Parathyroid adenoma (tissue), 2 donors: ENCODE data around the gene TPPP3.

Experiments
- H2AFZ ChIP-seq: fragments of 300-600 bp; sonication (generic); one replicate; pipeline ENCODE4 v1.7.0; 2017; ENCODE audit warnings: antibody characterized with exemption, mild to moderate bottlenecking
- H3K27ac ChIP-seq: fragments of 300-600 bp; sonication (generic); one replicate; pipeline ENCODE4 v1.7.0; 2017
- H3K27me3 ChIP-seq: fragments of 300-600 bp; sonication (generic); one replicate; pipeline ENCODE4 v1.7.0; 2017; ENCODE audit warnings: low read length; ENCODE audit not compliant: control insufficient read depth, insufficient read depth
- H3K36me3 ChIP-seq: fragments of 300-600 bp; sonication (generic); one replicate; pipeline ENCODE4 v1.7.0; 2017; ENCODE audit warnings: low read length; ENCODE audit not compliant: control insufficient read depth, insufficient read depth
- H3K4me1 ChIP-seq: fragments of 300-600 bp; sonication (generic); one replicate; pipeline ENCODE4 v1.7.0; 2017; ENCODE audit warnings: control low read depth
- H3K4me2 ChIP-seq: fragments of 300-600 bp; sonication (generic); one replicate; pipeline ENCODE4 v1.7.0; 2017; ENCODE audit warnings: low read length
- H3K4me3 ChIP-seq: fragments of 300-600 bp; sonication (generic); one replicate; pipeline ENCODE4 v1.7.0; 2017; ENCODE audit warnings: low read depth, low read length
- H3K79me2 ChIP-seq: fragments of 300-600 bp; sonication (generic); one replicate; pipeline ENCODE4 v1.7.0; 2017; ENCODE audit warnings: control low read depth
- H3K9ac ChIP-seq: fragments of 300-600 bp; sonication (generic); one replicate; pipeline ENCODE4 v1.7.0; 2017; ENCODE audit warnings: mild to moderate bottlenecking
- H3K9me3 ChIP-seq: fragments of 300-600 bp; sonication (generic); one replicate; pipeline ENCODE4 v1.7.0; 2017; ENCODE audit warnings: low read length; ENCODE audit not compliant: control insufficient read depth
- TF ChIP-seq, protein P1 (sequence below): fragments of 300-600 bp; sonication (generic); IDR thresholded peaks from one replicate; pipeline ENCODE4 v1.7.0; 2017; ENCODE audit warnings: antibody characterized with exemption, mild to moderate bottlenecking
- donor health status: primary hyperparathyroidism.

Gene TPPP3

DNA sequence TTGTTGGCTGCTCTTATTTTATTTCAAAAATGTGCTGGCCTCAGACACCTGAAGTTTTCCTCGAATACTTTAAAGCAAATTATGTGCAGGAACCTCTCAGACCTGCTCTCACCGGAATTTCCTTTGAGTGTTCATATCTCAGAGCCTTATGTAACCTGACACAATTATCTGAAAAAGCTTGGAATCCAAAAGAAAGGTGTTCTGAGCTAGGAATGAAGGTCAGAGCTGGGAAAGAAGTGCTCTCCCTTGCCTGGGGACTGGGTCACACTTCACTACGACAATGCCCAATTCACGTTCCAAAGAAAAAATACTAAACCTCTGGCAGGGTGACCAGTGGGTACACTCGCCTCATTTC, 30.9 kb upstream of the TPPP3 start:
- Histone ChIP-seq H3K27ac (peak overlapping the region; percentile 33), H3K79me2 (no peaks in the 10 kb centered on the region), H3K4me2 (peak overlapping the region; percentile 49), H3K4me1 (peaks cover 13% of the 10 kb centered on the region), H3K27me3 (no peaks in the 10 kb centered on the region), H3K36me3 (no peaks in the 10 kb centered on the region), H2AFZ (no peak overlapping the region), H3K9me3 (no peaks in the 10 kb centered on the region), H3K9ac (no peak overlapping the region), H3K4me3 (no peak overlapping the region)
- TF ChIP-seq, protein P1, sequence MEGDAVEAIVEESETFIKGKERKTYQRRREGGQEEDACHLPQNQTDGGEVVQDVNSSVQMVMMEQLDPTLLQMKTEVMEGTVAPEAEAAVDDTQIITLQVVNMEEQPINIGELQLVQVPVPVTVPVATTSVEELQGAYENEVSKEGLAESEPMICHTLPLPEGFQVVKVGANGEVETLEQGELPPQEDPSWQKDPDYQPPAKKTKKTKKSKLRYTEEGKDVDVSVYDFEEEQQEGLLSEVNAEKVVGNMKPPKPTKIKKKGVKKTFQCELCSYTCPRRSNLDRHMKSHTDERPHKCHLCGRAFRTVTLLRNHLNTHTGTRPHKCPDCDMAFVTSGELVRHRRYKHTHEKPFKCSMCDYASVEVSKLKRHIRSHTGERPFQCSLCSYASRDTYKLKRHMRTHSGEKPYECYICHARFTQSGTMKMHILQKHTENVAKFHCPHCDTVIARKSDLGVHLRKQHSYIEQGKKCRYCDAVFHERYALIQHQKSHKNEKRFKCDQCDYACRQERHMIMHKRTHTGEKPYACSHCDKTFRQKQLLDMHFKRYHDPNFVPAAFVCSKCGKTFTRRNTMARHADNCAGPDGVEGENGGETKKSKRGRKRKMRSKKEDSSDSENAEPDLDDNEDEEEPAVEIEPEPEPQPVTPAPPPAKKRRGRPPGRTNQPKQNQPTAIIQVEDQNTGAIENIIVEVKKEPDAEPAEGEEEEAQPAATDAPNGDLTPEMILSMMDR = no peak

DNA sequence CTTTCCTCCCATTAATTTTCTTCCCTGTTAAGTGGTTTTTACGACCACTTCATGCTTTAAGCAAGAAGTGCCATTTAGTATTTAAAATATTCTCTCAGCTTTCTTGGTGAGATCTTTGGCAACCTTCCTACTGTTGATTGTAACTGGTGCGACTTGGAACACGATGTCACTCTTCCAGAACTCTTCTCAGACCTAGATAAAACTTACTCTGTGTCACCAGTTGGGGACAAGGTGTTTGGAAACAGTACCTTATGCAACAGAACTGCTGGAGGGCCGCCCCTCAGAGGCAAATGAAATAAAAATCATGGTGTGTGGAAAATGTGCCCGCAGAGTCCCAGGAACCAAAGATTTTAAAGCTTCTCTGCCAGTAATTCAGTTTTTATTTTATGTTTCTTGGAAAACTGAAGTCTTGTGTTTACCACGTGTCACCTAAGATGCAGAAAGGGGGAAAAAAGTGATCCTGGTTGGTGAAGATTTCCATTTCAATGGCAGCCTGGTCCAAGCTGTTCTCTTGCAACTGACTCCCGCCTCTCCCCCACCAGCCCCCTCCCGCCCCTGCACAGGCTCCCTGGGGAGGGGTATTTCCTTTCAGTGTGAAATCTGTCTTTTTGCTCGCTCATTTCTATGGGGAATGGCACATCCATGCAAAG, 30.4 kb upstream of the TPPP3 start:
- H3K27ac ChIP-seq = peak overlapping the region; percentile 33
- H3K4me3 ChIP-seq = no peak overlapping the region
- H3K36me3 ChIP-seq = no peaks in the 10 kb centered on the region
- no peaks in the 10 kb centered on the region for H3K27me3 ChIP-seq
- TF ChIP-seq, protein P1 = no peak
- peaks cover 14% of the 10 kb centered on the region for H3K4me1 ChIP-seq
- H3K4me2 ChIP-seq = peak overlapping the region; percentile 49
- H2AFZ ChIP-seq = no peak overlapping the region
- H3K9ac ChIP-seq = no peak overlapping the region
- H3K9me3 ChIP-seq = no peaks in the 10 kb centered on the region
- no peaks in the 10 kb centered on the region for H3K79me2 ChIP-seq

DNA sequence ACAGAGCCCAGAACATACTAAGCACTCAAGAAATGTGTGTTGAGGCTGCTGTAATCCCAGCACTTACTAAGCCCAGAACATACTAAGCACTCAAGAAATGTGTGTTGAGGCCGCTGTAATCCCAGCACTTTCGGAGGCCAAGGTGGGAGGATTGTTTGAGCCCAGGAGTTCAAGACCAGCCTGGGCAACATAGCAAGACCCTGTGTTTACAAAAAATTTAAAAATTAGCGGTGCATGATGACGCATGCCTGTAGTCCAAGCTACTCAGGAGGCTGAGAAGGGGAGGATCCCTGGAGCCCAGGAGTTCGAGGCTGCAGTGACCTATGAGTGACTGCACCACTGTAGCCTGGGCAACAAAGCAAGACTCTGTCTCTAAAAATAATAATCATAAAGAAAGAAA, 29.7 kb upstream of the TPPP3 start:
- H3K9ac ChIP-seq = no peak overlapping the region
- H3K27me3 ChIP-seq = no peaks in the 10 kb centered on the region
- no peaks in the 10 kb centered on the region for H3K79me2 ChIP-seq
- peaks cover 12% of the 10 kb centered on the region for H3K4me1 ChIP-seq
- no peak overlapping the region for H3K27ac ChIP-seq
- H3K4me2 ChIP-seq = peak overlapping the region; percentile 49
- H3K9me3 ChIP-seq = no peaks in the 10 kb centered on the region
- no peaks in the 10 kb centered on the region for H3K36me3 ChIP-seq
- TF ChIP-seq, protein P1 = no peak
- H3K4me3 ChIP-seq = no peak overlapping the region
- H2AFZ ChIP-seq = no peak overlapping the region

DNA sequence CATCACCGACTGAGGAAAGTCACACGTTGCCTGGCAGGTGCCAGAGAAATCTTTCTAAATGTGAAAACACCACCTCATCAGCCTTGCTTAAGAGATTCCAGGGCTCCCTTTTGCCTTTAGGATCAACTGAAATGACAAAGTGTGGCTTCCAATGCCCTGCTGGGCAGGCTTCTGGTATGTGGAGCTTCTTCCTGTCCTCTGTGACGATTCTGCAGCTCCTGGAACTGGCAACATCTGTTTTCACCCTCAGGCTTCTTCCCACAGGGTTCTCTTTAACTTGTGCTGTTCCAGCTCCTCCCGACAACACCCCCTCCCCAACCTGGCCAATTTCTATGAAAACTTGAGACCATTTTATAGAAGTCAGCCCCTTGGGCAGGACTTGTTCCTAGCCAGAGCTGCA, 27.7 kb upstream of the TPPP3 start:
- H3K4me3 ChIP-seq = no peak overlapping the region
- TF ChIP-seq, protein P1 = no peak
- no peak overlapping the region for H3K27ac ChIP-seq
- no peaks in the 10 kb centered on the region for H3K79me2 ChIP-seq
- H3K9ac ChIP-seq = no peak overlapping the region
- no peaks in the 10 kb centered on the region for H3K27me3 ChIP-seq
- H3K9me3 ChIP-seq = no peaks in the 10 kb centered on the region
- no peak overlapping the region for H3K4me2 ChIP-seq
- H3K4me1 ChIP-seq = peaks cover 28% of the 10 kb centered on the region
- no peaks in the 10 kb centered on the region for H3K36me3 ChIP-seq
- no peak overlapping the region for H2AFZ ChIP-seq

DNA sequence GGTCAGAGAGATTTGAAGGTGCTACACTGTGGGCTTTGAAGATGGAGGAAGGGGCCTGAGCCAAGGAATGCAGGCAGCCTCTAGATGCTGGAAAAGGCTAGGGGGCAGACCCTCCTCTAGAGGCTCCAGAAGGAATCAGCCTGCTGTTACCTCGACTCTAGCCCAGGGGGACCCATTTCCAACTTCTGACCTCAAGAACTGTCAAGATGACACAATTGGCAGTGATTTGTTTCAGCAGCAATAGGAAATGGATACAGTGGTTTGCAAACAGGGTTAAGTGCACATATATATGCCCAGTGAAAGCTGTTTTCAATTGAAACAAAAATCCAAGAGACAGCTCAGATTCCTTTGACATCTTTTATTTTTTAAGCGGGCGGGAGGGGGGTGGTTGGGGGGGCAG, 26.6 kb upstream of the TPPP3 start:
- no peak overlapping the region for H3K4me2 ChIP-seq
- H3K36me3 ChIP-seq = no peaks in the 10 kb centered on the region
- no peaks in the 10 kb centered on the region for H3K9me3 ChIP-seq
- TF ChIP-seq, protein P1 = no peak
- no peak overlapping the region for H3K9ac ChIP-seq
- no peak overlapping the region for H3K4me3 ChIP-seq
- no peaks in the 10 kb centered on the region for H3K79me2 ChIP-seq
- H3K4me1 ChIP-seq = peaks cover 28% of the 10 kb centered on the region
- H3K27me3 ChIP-seq = no peaks in the 10 kb centered on the region
- no peak overlapping the region for H2AFZ ChIP-seq
- no peak overlapping the region for H3K27ac ChIP-seq
